WERI-Rb-1 (cell line): Measurements from ENCODE around the gene NMNAT1.
A peak's percentile ranks its signal among the peaks of the same experiment; 100 is the strongest.
"Not testable (repeated sequence)": the region's sequence is repeated elsewhere in the genome, so short reads cannot be mapped to it uniquely, and the experiment has no call there.

Source experiments
- DNase-seq: peaks from one replicate; pipeline ENCODE4 v3.0.0-alpha.2; 2020
- H3K27ac ChIP-seq: fragments of 250-450 bp; sonication (Bioruptor Pico); 2 replicates; pipeline ENCODE4 v1.5.1; 2020; ENCODE audit warnings: mild to moderate bottlenecking, moderate library complexity
- H3K27me3 ChIP-seq: fragments of 250-450 bp; sonication (Bioruptor Pico); 2 replicates; pipeline ENCODE4 v1.5.1; 2021; ENCODE audit warnings: mild to moderate bottlenecking, low read depth, moderate library complexity; ENCODE audit not compliant: insufficient read depth, severe bottlenecking
- H3K36me3 ChIP-seq: fragments of 250-450 bp; sonication (Bioruptor Pico); 2 replicates; pipeline ENCODE4 v1.5.1; 2020; ENCODE audit warnings: mild to moderate bottlenecking, moderate library complexity
- H3K4me3 ChIP-seq: 2 replicates; pipeline ENCODE4 v1.5.1; 2011; ENCODE audit warnings: low read depth, mild to moderate bottlenecking, control low read depth, low read length
- H3K9me3 ChIP-seq: fragments of 250-450 bp; sonication (Bioruptor Pico); 2 replicates; pipeline ENCODE4 v1.5.1; 2021; ENCODE audit warnings: mild to moderate bottlenecking, moderate library complexity; ENCODE audit not compliant: severe bottlenecking
- CTCF ChIP-seq: IDR thresholded peaks from 2 replicates; pipeline ENCODE4 v1.5.1; 2011; ENCODE audit warnings: low read depth, mild to moderate bottlenecking, control low read depth, inconsistent platforms, low read length

The NMNAT1 gene

GRCh38 chr1:10014016-10014415 is 70.7 kb downstream of the NMNAT1 start:
- H3K4me3 ChIP-seq = no peak overlapping the region
- H3K9me3 ChIP-seq = no peaks in the 10 kb centered on the region
- H3K27ac ChIP-seq = no peak overlapping the region
- H3K27me3 ChIP-seq = no peaks in the 10 kb centered on the region
- no peak for TF ChIP-seq CTCF
- no peaks in the 10 kb centered on the region for H3K36me3 ChIP-seq
- DNase-seq = no peak

GRCh38 chr1:10019561-10019960 is 76.3 kb downstream of the NMNAT1 start:
- no peak for TF ChIP-seq CTCF
- no peaks in the 10 kb centered on the region for H3K9me3 ChIP-seq

DNA sequence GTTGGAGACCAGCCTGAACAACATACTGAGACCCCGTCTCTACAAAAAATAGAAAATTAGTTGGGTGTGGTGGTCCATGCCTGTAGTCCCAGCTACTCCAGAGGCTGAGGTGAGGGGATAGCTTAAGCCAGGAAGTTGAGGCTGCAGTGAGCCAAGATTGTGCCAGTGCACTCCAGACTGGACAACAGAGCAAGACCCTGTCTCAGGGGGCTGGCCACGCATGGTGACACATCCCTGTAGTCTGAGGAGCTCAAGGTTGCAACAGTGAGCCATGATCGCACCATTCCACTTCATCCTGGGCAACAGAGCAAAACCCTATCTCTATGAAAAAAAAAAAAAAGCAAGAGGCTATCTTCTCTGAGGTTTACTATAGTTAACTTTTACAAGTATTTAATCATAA is 76.8 kb downstream of the NMNAT1 start:
- Histone ChIP-seq H3K27ac (no peak overlapping the region), H3K4me3 (no peak overlapping the region), H3K27me3 (no peaks in the 10 kb centered on the region), H3K9me3 (no peaks in the 10 kb centered on the region), H3K36me3 (no peaks in the 10 kb centered on the region)
- no peak for DNase-seq
- TF ChIP-seq CTCF = no peak

More at GRCh38 chr1:10019561-10019960, 76.3 kb downstream of the NMNAT1 start:
- no peak for DNase-seq
- H3K36me3 ChIP-seq = no peaks in the 10 kb centered on the region
- H3K27ac ChIP-seq = no peak overlapping the region
- H3K27me3 ChIP-seq = no peaks in the 10 kb centered on the region
- H3K4me3 ChIP-seq = no peak overlapping the region

GRCh38 chr1:10020678-10021077 is 77.4 kb downstream of the NMNAT1 start:
- H3K27ac ChIP-seq, H3K27me3 ChIP-seq, H3K36me3 ChIP-seq, H3K4me3 ChIP-seq, H3K9me3 ChIP-seq, DNase-seq: not testable (repeated sequence)

DNA sequence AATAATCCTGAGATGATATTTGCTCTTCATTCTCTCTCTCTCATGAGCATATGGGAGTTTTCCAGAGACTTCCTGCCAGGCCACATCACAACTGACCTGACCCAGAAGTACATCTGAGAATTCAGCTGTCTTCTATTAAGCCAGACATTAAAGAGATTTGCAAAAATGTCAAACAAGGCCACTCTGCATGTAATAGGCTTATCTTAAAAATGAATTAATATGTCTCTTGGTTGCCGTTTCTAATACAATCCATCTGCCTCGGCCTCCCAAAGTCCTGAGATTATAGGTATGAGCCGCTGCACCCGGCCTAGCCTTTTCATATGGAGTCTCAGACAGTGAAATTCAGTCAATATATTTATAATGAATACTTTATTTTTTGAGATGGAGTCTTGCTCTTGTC is 78.7 kb downstream of the NMNAT1 start:
- H3K4me3 ChIP-seq, DNase-seq, H3K9me3 ChIP-seq, H3K36me3 ChIP-seq, H3K27me3 ChIP-seq: not testable (repeated sequence)
- H3K27ac ChIP-seq = peak overlapping the region; percentile 31; the same call in 1 of the 2 replicates

- H3K4me3 ChIP-seq = no peak overlapping the region
- no peak for TF ChIP-seq CTCF
- peak overlapping the region; percentile 31 for H3K27ac ChIP-seq
Measured at GRCh38 chr1:10022656-10023055, 79.4 kb downstream of the NMNAT1 start.

DNA sequence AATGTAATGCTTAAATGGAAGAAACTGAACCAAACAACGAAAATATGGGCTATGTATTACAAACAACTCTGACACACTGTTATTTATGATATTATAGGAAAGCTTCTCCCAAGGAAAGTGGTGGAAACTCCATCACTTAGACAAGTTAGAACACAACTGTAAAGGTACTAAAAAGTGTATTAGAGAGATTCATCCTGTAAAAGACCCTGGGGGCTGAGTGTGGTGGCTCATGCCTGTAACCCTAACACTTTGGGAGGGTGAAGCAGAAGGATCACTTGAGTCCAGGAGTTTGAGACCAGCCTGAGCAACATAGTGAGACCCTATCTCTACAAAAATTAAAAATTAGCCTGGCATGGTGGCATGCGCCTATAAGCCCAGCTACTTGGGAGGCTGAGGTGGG is 82.1 kb downstream of the NMNAT1 start:
- no peaks in the 10 kb centered on the region for H3K27me3 ChIP-seq
- H3K36me3 ChIP-seq = no peaks in the 10 kb centered on the region
- DNase-seq = no peak
- H3K4me3 ChIP-seq = no peak overlapping the region
- TF ChIP-seq CTCF = no peak
- no peak overlapping the region for H3K27ac ChIP-seq
- peaks cover 11% of the 10 kb centered on the region for H3K9me3 ChIP-seq

More at GRCh38 chr1:10022656-10023055, 79.4 kb downstream of the NMNAT1 start:
- no peak for DNase-seq
- H3K36me3 ChIP-seq = no peaks in the 10 kb centered on the region
- peaks cover 9% of the 10 kb centered on the region for H3K9me3 ChIP-seq
- H3K27me3 ChIP-seq = no peaks in the 10 kb centered on the region
